NCI-H526 (cell line): ENCODE measurements around the gene TOPBP1.

Experiments used
- DNase-seq, 2 experiments: peaks; one replicate each; lab custom pipeline; 2025; lab: John Stamatoyannopoulos, UW

Gene TOPBP1

DNA sequence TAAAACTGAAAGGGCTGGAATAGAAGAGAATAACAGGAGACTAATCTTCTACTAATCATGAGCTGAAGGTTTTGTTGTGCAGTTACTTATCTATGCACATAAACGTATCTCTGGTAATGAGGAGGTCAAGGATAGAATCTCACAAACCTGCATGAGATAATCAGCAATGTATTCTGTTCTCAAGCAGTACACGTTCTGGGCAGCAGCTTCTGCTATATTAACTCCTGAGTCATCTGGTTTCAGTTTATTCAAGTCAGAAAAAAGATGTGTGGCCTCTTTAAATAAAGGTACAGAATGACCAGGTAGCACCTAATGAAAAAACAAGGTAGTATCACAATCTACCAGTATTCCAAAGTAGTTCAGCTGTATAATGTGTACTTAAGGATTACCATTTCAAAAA is 53.4 kb downstream of the TOPBP1 start:
- no peak for DNase-seq

GRCh38 chr3:133607816-133608215 is 53.9 kb downstream of the TOPBP1 start:
- DNase-seq: no peak

GRCh38 chr3:133606902-133607301 is 54.8 kb downstream of the TOPBP1 start:
- DNase-seq: no peak

DNA sequence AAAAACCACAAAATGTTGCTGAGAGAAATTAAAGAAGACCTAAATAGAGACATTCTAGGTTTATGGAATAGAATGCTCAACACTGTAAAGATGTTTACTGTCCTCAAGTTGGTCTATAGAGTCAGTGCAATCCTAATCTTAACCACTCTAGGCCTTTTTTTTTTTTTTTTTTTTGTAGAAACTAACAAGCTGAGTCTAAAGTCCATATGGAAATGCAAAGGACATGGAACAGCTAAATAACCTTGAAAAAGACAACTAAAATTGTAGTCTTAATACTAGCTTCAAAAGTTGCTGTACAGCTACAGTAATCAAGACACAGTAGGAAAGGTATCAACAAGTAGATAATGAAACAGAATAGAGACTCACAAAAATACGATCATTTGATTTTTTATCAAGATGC is 55.4 kb downstream of the TOPBP1 start:
- no peak for DNase-seq

DNA sequence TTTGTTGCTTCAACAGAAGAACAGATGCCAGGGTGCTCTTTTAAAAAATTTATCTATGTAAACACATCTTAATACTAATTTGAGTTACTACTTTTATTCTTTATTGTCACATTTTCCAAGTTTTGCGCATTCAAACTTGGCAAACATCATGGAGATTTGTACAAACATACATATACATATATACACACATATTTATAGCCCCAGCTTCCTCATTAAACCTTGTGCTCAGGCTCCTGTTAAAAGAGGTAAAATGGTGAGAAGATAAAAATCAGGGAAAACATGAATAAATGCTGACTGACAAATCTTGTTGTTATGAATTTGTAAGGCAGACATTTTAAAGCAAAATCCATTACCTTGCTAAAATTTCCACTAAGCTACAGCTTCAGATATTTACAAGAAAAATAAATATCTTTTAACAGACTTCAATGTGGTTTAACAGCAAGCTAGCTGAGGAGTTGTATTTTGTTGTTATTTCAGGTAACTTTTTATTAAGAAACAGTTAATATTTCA is 61.1 kb downstream of the TOPBP1 start:
- DNase-seq: no peak

- DNase-seq: no peak
Observed at GRCh38 chr3:133599280-133599679, 62.5 kb downstream of the TOPBP1 start.

DNA sequence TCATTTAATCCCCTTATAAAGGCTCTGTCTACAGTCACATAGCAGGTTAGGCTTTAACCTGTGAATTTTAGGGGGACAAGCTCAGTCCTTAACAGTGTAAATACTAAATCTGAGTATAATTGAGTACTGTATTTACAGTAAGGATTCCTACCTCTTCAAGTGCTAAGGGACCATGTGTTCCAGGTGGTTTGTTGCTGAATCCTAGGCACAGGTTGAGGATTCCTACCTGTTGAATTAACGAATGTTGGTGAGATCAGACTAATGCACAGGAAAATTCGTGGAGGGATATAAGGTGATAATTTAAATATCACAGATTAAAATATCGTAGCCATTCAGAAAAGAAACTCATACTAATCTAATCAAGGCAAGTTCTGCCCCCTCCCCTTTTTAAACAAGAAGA is 63.3 kb downstream of the TOPBP1 start:
- DNase-seq: no peak

- no peak for DNase-seq
Observed at GRCh38 chr3:133595341-133595740, 66.4 kb downstream of the TOPBP1 start.

GRCh38 chr3:133593243-133593642 is 68.5 kb downstream of the TOPBP1 start:
- no peak for DNase-seq

GRCh38 chr3:133592843-133593242 is 68.9 kb downstream of the TOPBP1 start:
- DNase-seq: no peak

- DNase-seq: no peak
Observed at GRCh38 chr3:133591271-133591742, 70.4 kb downstream of the TOPBP1 start.

- DNase-seq: no peak
Observed at GRCh38 chr3:133589503-133589902, 72.2 kb downstream of the TOPBP1 start.

DNA sequence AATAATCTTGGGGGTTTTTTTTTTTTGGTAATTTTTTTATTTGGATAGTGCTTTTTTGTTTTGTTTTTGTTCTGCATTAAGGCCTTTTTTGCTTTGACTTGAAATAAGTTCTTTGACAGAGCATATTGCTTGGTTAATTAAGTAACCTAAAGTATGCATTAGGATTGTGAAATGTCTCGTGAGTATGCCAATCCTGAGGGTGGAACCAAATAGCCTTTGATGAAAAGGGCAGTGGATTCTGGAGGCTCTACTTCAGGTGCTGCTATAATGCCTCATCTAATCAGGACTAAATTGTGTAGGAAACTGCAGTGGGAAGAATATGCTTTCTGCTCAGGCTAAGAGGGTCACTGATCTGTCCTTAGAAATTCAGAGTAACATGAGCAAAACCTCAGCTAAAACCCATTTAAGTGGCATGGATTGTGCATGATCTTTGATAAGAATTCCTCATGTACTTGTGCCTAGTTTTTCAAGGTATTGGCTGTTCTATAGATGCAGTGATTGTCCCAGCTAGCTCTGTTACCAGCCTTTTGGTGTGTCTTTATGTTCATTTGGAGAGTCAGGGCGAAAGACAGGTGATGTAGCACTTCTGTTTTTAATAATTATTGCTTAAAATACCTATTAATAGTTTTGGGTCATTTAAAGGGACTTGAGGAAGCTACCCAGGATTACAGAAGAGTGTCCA is 72.8 kb downstream of the TOPBP1 start:
- DNase-seq: no peak

- no peak for DNase-seq
Observed at GRCh38 chr3:133588035-133588434, 73.7 kb downstream of the TOPBP1 start.

GRCh38 chr3:133583396-133583795 is 78.3 kb downstream of the TOPBP1 start:
- DNase-seq: no peak

DNA sequence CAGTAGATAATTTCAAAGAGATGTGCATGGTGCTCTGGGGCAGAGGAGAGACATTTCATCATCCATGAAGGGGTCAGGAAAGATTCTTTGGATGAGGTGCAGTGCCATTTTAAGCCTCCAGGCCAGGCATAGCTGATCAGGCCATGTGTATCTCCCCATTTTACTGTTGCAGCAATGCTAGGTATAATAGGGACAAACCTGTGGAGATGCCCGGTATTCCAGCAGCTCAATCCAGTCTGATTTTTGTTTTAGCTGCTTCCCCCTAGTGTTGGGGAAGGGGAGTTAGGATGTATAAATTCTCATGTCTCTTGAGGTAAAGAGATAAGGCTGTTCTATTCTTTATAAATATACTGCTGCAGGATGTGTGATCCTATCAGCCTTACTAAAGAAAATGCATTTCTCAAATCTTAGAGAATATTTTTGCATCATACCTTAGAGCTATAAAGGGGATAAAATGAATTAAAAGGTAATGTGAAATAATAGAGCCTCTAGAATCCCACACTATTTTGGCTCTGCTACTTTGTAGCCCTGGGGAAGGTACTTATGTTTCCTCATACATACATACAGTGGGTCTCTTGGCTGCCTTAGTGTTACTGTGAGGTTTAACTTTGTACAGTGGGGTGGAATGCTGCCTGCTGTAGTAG is 83.1 kb downstream of the TOPBP1 start:
- DNase-seq: no peak

DNA sequence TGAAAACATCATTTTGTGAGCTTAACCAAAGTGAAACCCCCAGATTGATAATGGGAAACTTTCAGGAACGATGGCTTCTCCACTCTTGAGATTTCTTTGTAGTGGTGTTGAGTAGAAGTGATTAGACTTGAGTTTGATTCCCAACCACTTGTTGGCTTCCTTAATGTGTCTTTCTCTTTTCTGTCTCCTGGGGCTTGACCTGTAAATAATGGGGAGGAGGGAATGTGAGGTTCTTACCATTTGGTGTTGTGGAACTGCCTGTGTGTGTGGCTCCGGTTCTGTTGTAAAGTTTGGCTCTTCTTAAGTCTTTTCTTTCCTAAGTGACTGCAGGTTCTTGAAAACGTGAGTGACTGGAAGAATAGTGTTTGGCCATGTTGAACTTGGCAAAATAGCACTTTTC is 85.6 kb downstream of the TOPBP1 start:
- no peak for DNase-seq

DNA sequence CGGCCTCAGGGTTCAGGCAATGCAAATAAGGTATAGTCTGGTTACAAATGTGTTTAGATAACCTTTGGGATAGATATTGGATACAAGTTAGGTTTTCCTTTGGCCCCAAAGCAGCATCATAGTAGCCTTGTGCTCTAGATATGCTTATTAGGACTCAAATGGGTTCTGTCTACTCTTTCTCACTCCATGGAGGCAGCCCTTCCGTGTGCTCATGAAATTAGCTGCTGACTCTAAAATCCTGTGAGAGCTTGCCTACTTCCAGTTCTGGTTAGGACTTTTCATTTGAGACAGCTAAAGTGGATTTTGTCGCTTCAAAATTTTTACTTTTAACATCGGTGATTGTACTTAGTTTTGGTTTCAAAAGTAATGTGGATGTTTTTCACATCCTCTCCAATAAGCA is 86.7 kb downstream of the TOPBP1 start:
- DNase-seq: no peak

GRCh38 chr3:133574260-133574881 is 87.4 kb downstream of the TOPBP1 start:
- no peak for DNase-seq

DNA sequence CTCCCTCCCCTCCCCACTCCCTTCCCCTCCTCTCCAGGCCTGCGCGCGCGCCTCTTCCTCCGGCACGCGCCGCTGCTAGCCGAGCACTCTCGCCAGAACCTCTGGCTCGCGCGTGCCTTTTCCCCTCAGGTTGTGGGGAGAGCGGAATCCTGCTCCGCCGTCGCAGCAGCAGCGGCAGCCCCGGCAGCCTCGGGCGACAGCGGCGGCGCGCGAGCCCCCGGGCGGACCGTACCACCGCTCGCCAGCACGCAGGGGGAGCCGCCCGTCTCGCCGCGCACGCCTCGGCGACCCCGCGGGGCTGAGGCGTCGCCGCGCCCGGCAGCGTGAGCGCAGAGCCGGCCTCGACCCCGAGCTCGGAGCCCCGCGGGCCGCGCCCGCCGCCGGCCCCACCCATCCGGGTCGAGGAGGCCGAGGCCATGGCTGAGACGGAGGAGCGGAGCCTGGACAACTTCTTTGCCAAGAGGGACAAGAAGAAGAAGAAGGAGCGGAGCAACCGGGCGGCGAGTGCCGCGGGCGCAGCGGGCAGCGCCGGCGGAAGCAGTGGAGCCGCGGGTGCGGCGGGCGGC is 88.0 kb downstream of the TOPBP1 start, which contains the start of gene CDV3:
Gene CDV3, plus strand, starts transcription at position 58 of the 566 bp plus-strand sequence. Its CDS starts 359 bp downstream, at position 417.
- no peak for DNase-seq

- no peak for DNase-seq
Observed at GRCh38 chr3:133573054-133573628, 88.6 kb downstream of the TOPBP1 start.
